PC-9 (cell line): ENCODE measurements around the gene APOM.

Experiments used
- CTCF ChIP-seq: fragments of 200-600 bp; sonication (generic); conservative IDR thresholded peaks from 2 replicates; pipeline ENCODE4 v1.6.1; 2017; ENCODE audit warnings: mixed run types, antibody characterized with exemption, mild to moderate bottlenecking, moderate library complexity
- EZH2 ChIP-seq: fragments of 200-600 bp; sonication (generic); IDR thresholded peaks from 2 replicates; pipeline ENCODE4 v1.8.0; 2017; ENCODE audit warnings: antibody characterized with exemption, low read depth

- TF ChIP-seq CTCF, result no peak
- TF ChIP-seq EZH2, result no peak
Measured at GRCh38 chr6:31693535-31693934, 37.8 kb downstream of the APOM start.
